HG03558 (cell line): ENCODE data around the gene TTC7B.

ENCODE experiments used
- ATAC-seq: cut with Tn5 transposase; IDR thresholded peaks from one replicate; pipeline ENCODE4 v1.9.1; 2021; ENCODE audit warnings: moderate number of reproducible peaks; ENCODE audit not compliant: unreplicated experiment; ENCODE audit errors: extremely low read depth

The TTC7B gene

DNA sequence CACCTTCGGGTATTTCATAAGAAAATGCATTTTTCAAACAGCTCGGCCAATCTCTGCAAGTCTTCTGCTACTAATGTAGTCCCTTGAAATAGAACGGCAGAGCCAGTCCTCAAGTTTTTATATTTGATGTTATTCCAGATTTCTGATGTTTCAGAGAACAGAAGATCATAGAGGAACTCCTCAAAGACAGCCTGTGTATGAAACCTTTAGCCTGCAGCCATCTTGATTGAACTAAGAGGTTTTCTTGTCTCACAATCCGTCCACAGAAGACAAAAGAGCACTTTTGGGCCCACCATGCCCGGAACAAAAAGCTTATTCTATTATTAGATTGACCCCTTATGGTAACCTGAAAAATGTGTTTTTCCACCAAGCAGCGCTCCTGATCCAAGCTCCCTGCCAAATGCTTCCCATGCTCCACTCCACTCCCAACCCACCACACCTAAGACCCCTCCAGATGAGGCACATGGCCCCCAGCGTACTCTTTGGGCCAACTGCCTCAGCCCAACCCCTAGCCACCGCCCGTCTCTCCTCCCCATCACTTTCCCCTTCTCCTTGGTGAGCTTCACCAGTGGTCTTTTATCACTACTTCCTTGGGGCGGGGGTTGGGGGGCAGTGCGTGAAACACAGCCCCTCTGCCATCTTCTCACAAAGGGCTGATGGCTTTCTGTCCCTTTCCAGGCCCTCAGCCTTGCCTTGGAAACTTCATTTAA is 243.6 kb downstream of the TTC7B start:
- no peak for ATAC-seq

DNA sequence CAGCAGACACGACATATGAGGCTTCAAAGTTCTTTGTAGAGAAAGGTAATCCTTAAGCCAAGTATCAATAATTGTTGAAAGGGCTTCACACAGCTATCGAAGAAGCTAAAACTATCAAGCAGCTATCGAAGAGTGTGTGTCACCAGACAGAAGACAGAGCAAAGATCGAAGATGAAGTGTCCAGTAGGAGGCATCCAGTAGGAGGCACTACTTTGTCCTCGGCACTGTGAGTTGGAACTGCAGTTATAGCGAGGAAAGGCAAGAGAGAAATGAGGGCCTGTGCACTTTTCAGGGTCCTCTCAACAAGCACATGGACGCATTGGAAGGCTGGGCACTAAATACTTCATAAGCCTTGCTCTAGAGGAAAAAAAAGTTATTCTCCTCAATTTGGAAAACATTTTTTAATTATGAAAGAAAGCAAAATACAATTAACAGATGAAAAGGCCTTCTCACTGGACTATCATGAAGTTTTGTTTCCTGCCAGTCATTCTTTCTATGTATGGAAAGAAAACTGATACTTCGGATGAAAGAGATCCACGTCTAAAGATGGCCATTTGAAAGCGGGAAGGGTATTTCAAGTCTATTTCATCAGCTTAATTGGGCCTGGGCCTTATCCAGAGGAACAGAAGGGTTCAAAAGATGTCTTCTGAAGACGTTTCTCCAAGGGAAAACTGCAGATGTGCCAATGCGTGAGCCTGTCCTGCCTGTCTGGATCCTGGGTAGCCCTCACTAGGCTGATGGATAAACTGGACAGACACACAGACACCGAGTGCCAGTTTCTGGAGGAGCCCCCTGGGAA is 244.9 kb downstream of the TTC7B start:
- no peak for ATAC-seq

- ATAC-seq, result no peak
Measured at GRCh38 chr14:90570461-90570860, 245.8 kb downstream of the TTC7B start.

DNA sequence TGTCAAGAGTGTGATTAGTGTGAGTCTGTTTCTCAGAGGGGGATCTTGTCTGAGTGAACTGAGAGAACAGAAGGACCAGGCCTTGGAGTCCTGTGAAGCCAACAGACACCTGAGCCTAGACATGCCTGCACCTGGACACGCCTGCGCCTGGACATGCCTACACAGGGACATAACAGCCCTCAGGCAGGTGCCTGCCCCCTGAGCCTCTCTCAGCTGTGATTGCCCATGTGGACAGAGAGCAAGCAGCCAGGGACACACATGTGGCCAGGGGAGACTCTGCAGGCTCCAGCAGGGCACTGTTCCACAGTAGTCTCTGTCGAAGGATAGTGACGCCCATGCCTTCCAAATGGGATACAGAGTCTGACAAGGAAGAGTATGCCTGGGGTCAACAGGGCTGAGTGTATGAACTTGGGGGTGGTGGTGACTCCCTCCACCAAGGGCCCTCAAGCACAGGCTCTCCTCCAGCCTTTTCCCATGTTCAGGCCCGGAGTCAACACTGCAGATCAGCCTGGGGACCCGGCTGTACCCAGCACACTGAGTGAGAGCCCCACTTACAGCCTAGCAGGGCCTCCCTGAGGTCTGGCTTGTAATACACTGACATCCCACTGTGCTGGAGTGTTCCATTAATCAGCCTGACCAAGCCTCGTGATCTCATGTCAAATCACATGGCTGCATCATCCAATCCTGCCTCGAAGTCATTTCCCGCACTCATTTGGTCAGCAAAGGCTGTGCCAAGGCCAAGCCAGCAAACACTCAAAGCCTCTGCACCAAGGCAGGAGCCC is 246.4 kb downstream of the TTC7B start:
- ATAC-seq, result no peak

DNA sequence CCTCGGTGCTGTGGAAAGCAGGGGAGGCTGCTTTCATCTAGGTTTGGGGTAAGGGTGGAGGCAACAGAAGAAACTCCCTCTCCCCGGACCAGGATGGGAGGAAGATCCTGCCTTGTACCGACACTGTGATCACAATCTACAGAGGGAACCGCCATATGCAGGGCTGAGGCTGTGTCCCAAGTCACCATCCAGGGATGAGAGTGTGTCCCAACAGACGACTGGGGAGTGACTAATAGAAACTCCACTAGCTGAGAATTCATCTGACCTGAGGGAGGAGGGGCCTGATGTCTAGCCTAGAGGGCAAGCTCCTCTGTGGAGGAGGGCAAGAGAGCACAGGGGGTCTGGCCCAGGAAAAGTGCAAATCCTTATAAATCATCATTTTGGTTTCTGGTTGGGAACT is 247.0 kb downstream of the TTC7B start:
- ATAC-seq, result no peak

- no peak for ATAC-seq
Measured at GRCh38 chr14:90568405-90568804, 247.8 kb downstream of the TTC7B start.

- ATAC-seq, result no peak
Measured at GRCh38 chr14:90567991-90568390, 248.2 kb downstream of the TTC7B start.

DNA sequence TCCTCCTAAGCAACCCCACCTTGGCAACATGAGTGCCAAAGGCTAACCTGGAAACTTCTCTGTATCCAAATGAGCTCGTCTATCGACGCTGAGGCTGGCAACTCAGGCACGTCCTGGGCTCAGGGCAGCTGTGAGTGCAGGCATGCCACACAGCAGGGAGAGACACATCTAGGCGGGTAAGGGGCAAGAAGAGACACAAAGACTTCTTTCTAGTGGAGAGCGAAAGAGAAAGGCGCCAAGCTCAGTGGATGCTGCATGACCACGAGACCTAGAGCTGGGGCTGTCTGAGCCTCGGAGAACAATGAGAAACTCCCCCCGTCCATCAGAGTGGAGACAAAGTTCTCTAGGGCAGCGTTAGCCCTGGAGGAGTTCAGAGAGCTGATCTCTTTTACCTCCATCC is 249.0 kb downstream of the TTC7B start:
- no peak for ATAC-seq

GRCh38 chr14:90566481-90566880 is 249.7 kb downstream of the TTC7B start:
- no peak for ATAC-seq

GRCh38 chr14:90564496-90564895 is 251.7 kb downstream of the TTC7B start:
- ATAC-seq, result no peak

- no peak for ATAC-seq
Measured at GRCh38 chr14:90562652-90563051, 253.6 kb downstream of the TTC7B start.

DNA sequence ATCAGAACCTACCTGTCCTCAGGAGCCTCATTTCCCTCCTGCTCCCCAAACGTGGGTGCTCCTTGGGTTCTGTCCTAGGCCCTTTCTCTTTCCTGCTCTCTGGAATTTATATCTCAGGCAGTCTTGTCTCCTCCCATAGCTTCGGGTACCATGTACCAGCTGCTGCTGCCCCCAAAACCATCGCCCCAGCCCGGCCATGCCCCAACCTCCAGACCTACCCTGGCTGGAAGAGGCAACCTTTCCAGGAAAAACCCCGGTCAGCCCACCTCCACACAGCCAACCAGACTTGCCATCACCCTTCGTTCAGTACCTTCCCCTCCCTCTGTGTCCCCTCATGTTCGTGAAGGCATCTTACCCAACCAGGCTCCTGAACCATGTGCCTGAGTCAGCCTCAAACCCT is 254.3 kb downstream of the TTC7B start:
- ATAC-seq, result no peak

GRCh38 chr14:90560991-90561390 is 255.2 kb downstream of the TTC7B start:
- ATAC-seq, result no peak

GRCh38 chr14:90560558-90560957 is 255.7 kb downstream of the TTC7B start:
- ATAC-seq, result no peak

- ATAC-seq, result no peak
Measured at GRCh38 chr14:90559811-90560492, 256.3 kb downstream of the TTC7B start.

GRCh38 chr14:90558983-90559590 is 257.1 kb downstream of the TTC7B start:
- ATAC-seq, result no peak

GRCh38 chr14:90558041-90558982 is 257.9 kb downstream of the TTC7B start:
- no peak for ATAC-seq

- no peak for ATAC-seq
Measured at GRCh38 chr14:90557516-90557915, 258.7 kb downstream of the TTC7B start.
